MM.1S (cell line): Measurements from ENCODE around the gene RABGAP1L.
A peak's percentile ranks its signal among the peaks of the same experiment; 100 is the strongest.

Experiments
- DNase-seq: peaks from one replicate; pipeline ENCODE4 v3.0.0-alpha.2; 2015
- H2AFZ ChIP-seq: fragments of 300-600 bp; sonication (generic); 2 replicates; pipeline ENCODE4 v1.6.0; 2016; ENCODE audit warnings: antibody characterized with exemption, low read length
- H3F3A ChIP-seq: fragments of 300-600 bp; sonication (generic); 2 replicates; pipeline ENCODE4 v1.6.1; 2016; ENCODE audit warnings: mild to moderate bottlenecking, antibody characterized with exemption, low read length, moderate library complexity, mixed read lengths; ENCODE audit not compliant: insufficient read depth
- H3K27ac ChIP-seq: fragments of 300-600 bp; sonication (generic); 2 replicates; pipeline ENCODE4 v1.5.1; 2016; ENCODE audit warnings: mild to moderate bottlenecking, low read length
- H3K27me3 ChIP-seq: fragments of 300-600 bp; sonication (generic); replicated peaks from 2 replicates; pipeline ENCODE4 v1.6.0; 2016; ENCODE audit warnings: low read length; ENCODE audit not compliant: insufficient read depth
- H3K36me3 ChIP-seq: fragments of 300-600 bp; sonication (generic); replicated peaks from 2 replicates; pipeline ENCODE4 v1.6.1; 2016; ENCODE audit warnings: mild to moderate bottlenecking, low read length, mixed read lengths; ENCODE audit not compliant: insufficient read depth
- H3K4me1 ChIP-seq: fragments of 300-600 bp; sonication (generic); 2 replicates; pipeline ENCODE4 v1.6.1; 2016; ENCODE audit warnings: low read length, mixed read lengths
- H3K4me2 ChIP-seq: fragments of 300-600 bp; sonication (generic); 2 replicates; pipeline ENCODE4 v1.6.0; 2016; ENCODE audit warnings: low read depth, low read length
- H3K4me3 ChIP-seq: fragments of 300-600 bp; sonication (generic); 2 replicates; pipeline ENCODE4 v1.5.1; 2016; ENCODE audit warnings: low read length, mixed read lengths
- H3K79me2 ChIP-seq: fragments of 300-600 bp; sonication (generic); 2 replicates; pipeline ENCODE4 v1.6.1; 2016; ENCODE audit warnings: mixed run types, low read length, mixed read lengths
- H3K9ac ChIP-seq: fragments of 300-600 bp; sonication (generic); 2 replicates; pipeline ENCODE4 v1.6.1; 2016; ENCODE audit warnings: low read length, mixed read lengths
- H3K9me2 ChIP-seq: fragments of 300-600 bp; sonication (generic); replicated peaks from 2 replicates; pipeline ENCODE4 v1.6.1; 2016; ENCODE audit warnings: mild to moderate bottlenecking, low read length, mixed read lengths; ENCODE audit not compliant: insufficient read depth
- H3K9me3 ChIP-seq: fragments of 300-600 bp; sonication (generic); replicated peaks from 2 replicates; pipeline ENCODE4 v1.6.1; 2016; ENCODE audit warnings: mild to moderate bottlenecking, low read length, mixed read lengths; ENCODE audit not compliant: insufficient read depth
- H4K20me1 ChIP-seq: fragments of 300-600 bp; sonication (generic); 2 replicates; pipeline ENCODE4 v1.6.1; 2016; ENCODE audit warnings: mild to moderate bottlenecking, low read length, moderate library complexity, mixed read lengths; ENCODE audit not compliant: insufficient read depth
- EZH2 ChIP-seq: fragments of 300-600 bp; sonication (generic); optimal IDR thresholded peaks from 2 replicates; pipeline ENCODE3; 2017; ENCODE audit warnings: low read depth, mild to moderate bottlenecking, antibody characterized with exemption, low read length, mixed read lengths
- EZH2phosphoT487 ChIP-seq: fragments of 300-600 bp; sonication (generic); IDR thresholded peaks from 2 replicates; pipeline ENCODE4 v1.6.1; 2018; ENCODE audit warnings: antibody characterized with exemption, low read length
- TF ChIP-seq, protein P1 (sequence below): fragments of 300-600 bp; sonication (generic); IDR thresholded peaks from 2 replicates; pipeline ENCODE4 v1.5.1; 2016; ENCODE audit warnings: antibody characterized with exemption, low read length, mixed read lengths

The RABGAP1L gene

DNA sequence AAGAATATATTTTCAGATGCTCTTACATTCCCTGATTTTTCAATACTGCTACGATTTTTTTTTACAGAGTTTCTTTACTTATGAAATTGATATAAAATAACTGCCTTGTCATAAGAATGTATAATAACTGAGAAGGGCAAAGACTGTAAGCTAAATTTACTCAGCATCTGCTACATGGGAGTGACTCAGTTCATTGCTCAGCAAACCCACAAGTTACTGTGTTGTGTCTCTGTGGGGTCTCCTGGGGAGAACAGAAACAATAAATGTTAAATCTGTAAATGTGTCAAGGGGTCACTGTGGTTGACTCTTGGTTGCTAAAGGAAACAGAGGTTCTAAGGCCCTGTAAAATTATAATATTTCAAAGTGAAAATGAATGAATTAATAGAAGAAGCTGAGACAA lies 630.1 kb downstream of the RABGAP1L start:
- no peak overlapping the region for H3K4me3 ChIP-seq
- H3K9ac ChIP-seq = no peak overlapping the region
- H3K27me3 ChIP-seq = no peaks in the 10 kb centered on the region
- no peaks in the 10 kb centered on the region for H3K36me3 ChIP-seq
- H3K79me2 ChIP-seq = no peaks in the 10 kb centered on the region
- no peaks in the 10 kb centered on the region for H3K9me3 ChIP-seq
- no peaks in the 10 kb centered on the region for H4K20me1 ChIP-seq
- H3K9me2 ChIP-seq = no peaks in the 10 kb centered on the region
- peaks cover 4% of the 10 kb centered on the region; the same call in 1 of the 2 replicates for H3F3A ChIP-seq
- peak; percentile 70 for DNase-seq
- peak overlapping the region; percentile 20 for H3K4me2 ChIP-seq
- TF ChIP-seq EZH2 (no peak), EZH2phosphoT487 (no peak)
- peaks cover 14% of the 10 kb centered on the region for H3K4me1 ChIP-seq
- peak overlapping the region; percentile 1; the same call in 1 of the 2 replicates for H3K27ac ChIP-seq
- no peak overlapping the region for H2AFZ ChIP-seq

DNA sequence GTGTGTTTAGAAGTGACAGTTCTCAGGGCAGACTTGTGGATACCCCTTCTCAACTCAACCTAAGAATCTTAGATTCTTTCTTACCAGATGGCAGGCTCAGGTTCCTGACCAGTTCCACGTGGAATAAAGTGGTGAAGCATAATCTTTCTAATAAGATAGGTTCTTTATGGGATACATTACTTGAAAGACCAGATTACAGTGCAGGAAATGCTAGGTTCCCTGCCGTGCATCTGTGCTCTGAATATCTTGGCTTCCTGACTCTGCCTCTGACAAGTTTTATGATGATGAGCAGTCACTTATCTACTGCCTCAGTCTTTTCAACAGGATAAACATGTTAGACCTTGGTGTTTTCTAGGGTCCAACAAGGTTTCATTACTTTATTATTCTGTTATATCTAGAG lies 632.5 kb downstream of the RABGAP1L start:
- Histone ChIP-seq H3F3A (peaks cover 4% of the 10 kb centered on the region; the same call in 1 of the 2 replicates), H3K27ac (no peak overlapping the region), H3K79me2 (no peaks in the 10 kb centered on the region), H4K20me1 (no peaks in the 10 kb centered on the region), H3K4me1 (peaks cover 14% of the 10 kb centered on the region), H3K4me3 (no peak overlapping the region), H3K9me3 (no peaks in the 10 kb centered on the region), H3K9ac (no peak overlapping the region), H3K9me2 (no peaks in the 10 kb centered on the region), H3K4me2 (no peak overlapping the region), H3K27me3 (no peaks in the 10 kb centered on the region), H3K36me3 (no peaks in the 10 kb centered on the region), H2AFZ (no peak overlapping the region)
- DNase-seq = no peak
- TF ChIP-seq, protein P1, sequence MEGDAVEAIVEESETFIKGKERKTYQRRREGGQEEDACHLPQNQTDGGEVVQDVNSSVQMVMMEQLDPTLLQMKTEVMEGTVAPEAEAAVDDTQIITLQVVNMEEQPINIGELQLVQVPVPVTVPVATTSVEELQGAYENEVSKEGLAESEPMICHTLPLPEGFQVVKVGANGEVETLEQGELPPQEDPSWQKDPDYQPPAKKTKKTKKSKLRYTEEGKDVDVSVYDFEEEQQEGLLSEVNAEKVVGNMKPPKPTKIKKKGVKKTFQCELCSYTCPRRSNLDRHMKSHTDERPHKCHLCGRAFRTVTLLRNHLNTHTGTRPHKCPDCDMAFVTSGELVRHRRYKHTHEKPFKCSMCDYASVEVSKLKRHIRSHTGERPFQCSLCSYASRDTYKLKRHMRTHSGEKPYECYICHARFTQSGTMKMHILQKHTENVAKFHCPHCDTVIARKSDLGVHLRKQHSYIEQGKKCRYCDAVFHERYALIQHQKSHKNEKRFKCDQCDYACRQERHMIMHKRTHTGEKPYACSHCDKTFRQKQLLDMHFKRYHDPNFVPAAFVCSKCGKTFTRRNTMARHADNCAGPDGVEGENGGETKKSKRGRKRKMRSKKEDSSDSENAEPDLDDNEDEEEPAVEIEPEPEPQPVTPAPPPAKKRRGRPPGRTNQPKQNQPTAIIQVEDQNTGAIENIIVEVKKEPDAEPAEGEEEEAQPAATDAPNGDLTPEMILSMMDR = no peak
- TF ChIP-seq EZH2phosphoT487 (no peak), EZH2 (no peak)

DNA sequence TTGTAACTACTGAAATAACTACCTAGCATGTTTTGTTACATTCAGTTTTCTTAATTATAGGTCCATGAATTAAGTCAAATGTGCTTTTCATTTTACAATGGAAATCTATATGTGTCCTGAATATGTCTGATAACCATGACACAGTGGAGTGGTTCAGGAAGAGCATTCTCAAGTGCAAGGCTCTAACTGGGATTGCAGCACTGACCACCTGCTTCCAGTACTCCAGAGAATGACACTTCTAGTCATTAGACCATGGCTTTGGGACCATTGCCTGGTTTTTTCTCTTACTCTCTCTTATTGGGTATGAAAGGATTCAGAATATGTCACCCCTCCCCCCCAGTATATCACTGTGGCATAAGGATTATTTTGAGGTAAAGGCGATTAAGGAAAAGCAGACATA lies 635.5 kb downstream of the RABGAP1L start:
- Histone ChIP-seq H3K36me3 (no peaks in the 10 kb centered on the region), H3K4me2 (no peak overlapping the region), H3K79me2 (no peaks in the 10 kb centered on the region), H3K9me2 (no peaks in the 10 kb centered on the region), H3K4me1 (peaks cover 2% of the 10 kb centered on the region), H3K9ac (no peak overlapping the region), H2AFZ (no peak overlapping the region), H3F3A (peaks cover under 1% of the 10 kb centered on the region; the same call in 1 of the 2 replicates), H4K20me1 (no peaks in the 10 kb centered on the region), H3K9me3 (no peaks in the 10 kb centered on the region), H3K27me3 (no peaks in the 10 kb centered on the region), H3K4me3 (no peak overlapping the region), H3K27ac (no peak overlapping the region)
- TF ChIP-seq EZH2 (no peak), EZH2phosphoT487 (no peak)
- TF ChIP-seq, protein P1 = no peak
- DNase-seq = no peak

DNA sequence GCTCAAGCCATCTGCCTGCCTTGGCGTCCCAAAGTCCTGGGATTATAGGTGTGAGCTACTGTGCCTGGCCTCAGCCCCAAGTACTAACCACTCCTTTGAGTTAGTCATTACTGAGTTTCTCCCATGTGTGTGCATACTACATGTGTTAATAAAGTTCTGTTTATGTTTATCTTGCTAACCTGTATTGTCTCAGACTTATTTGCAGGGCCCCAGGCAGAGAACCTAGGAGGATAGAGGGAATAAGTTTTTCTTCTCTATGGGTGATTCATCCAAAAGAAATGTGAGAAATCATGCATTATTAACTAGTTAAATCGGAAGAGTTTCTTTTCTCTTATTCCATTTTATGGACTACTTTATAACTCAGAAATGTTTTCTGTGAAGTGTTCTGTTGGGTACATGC lies 636.5 kb downstream of the RABGAP1L start:
- Histone ChIP-seq H3K36me3 (no peaks in the 10 kb centered on the region), H4K20me1 (no peaks in the 10 kb centered on the region), H3F3A (no peaks in the 10 kb centered on the region), H3K4me3 (no peak overlapping the region), H3K9me2 (no peaks in the 10 kb centered on the region), H3K4me1 (no peaks in the 10 kb centered on the region), H3K9ac (no peak overlapping the region), H3K9me3 (no peaks in the 10 kb centered on the region), H3K79me2 (no peaks in the 10 kb centered on the region), H3K27ac (no peak overlapping the region), H2AFZ (no peak overlapping the region), H3K27me3 (no peaks in the 10 kb centered on the region), H3K4me2 (no peak overlapping the region)
- no peak for DNase-seq
- TF ChIP-seq, protein P1 = no peak
- TF ChIP-seq EZH2phosphoT487 = no peak
